ENCODE results near the gene PLA2G6. TPM values are rescaled to one million over a fixed set of nuclear protein-coding genes. Genes with fewer than 3 reads are reported as not detected.

Gene PLA2G6
- total and polyA plus RNA-seq, 2 of the 8 experiments (the other 6 are each of a cell fraction or from before 2014, with no cell fraction given): 13.2 to 21.0 TPM

DNA sequence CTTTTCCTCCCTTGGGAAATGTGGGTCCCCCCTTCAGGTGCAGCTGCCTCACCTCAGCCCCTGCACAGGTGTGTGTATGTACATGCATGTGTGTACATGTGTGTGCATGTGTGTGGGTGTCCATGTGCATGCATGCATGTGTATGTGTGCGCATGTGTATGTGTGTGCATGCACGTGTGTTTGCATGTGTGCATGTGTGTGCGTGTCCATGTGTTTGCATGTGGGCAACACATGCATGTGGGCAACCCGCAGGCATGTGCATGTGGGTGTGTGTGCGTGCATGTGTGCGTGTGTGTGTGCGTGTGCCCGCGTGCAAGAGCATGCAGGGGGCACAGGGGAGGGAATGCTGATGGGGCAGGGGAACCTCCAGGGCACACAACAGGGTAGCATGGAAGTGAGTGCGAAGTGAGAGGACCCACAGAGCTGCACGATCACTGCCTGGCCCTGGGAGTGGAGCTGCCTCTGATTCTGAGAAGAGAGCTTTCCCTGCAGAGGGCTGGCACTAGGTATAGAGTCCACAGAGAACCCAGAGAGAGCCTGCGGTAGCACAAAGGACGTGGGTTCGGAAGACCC lies 56.5 kb downstream of the PLA2G6 start:
- H3K79me2 ChIP-seq (ENCODE audit: control insufficient read depth in 1 of 2, insufficient read depth in 2 of 2, low read length in 2 of 2): no peaks in the 10 kb centered on the region
- H3K9me3 ChIP-seq (ENCODE audit: insufficient read depth in 2 of 2, low read depth in 1 of 2, low read length in 1 of 2): no peaks in the 10 kb centered on the region
- H3K14ac ChIP-seq (ENCODE audit: insufficient read length): no peak overlapping the region
- H2BK15ac ChIP-seq (ENCODE audit: low read length): no peak overlapping the region
- ChIA-PET POLR2A (ENCODE audit: partially characterized antibody) (no interaction called here), CTCF (ENCODE audit: partially characterized antibody) (interaction anchor here (0.7 to 8.4 kb wide), 13 partner anchors 9 to 83 kb away, joined by 3 to 93 read pairs (median 4); partner anchors contain the start of gene BAIAP2L2)
- H2BK120ac ChIP-seq (replicated peaks; ENCODE audit: low read depth, low read length): no peak overlapping the region
- no peak overlapping the region; the same call in 1 of the 2 replicates for H2AK5ac ChIP-seq (ENCODE audit: low read depth, low read length)
- H2BK12ac ChIP-seq (ENCODE audit: low read depth, low read length): no peak overlapping the region
- no peak for DNase-seq (ENCODE audit: low read depth in 1 of 2, low spot score in 2 of 2)
- peaks cover 0 to 3% (median 0%) of the 10 kb centered on the region in 4 experiments; a peak in 4 of 7 replicates for H3K4me1 ChIP-seq (replicated peaks in 1 of 4; ENCODE audit: control insufficient read depth in 3 of 4, insufficient read depth in 4 of 4, low read length in 3 of 4)
- H3K27me3 ChIP-seq (replicated peaks in 1 of 4; ENCODE audit: control insufficient read depth in 3 of 4, extremely low read depth in 1 of 4, insufficient read depth in 3 of 4, low read length in 3 of 4): no peaks in the 10 kb centered on the region
- H3K56ac ChIP-seq (replicated peaks; ENCODE audit: insufficient read length, low read depth, low read length): no peak overlapping the region
- H3K36me3 ChIP-seq (ENCODE audit: control insufficient read depth in 2 of 4, insufficient read depth in 4 of 4, low read length in 3 of 4): no peaks in the 10 kb centered on the region
- H3K23ac ChIP-seq (ENCODE audit: insufficient read length): no peak overlapping the region
- H3K4ac ChIP-seq (replicated peaks; ENCODE audit: insufficient read length, low read depth, low read length): no peak overlapping the region
- peak overlapping the region; percentile 35; the same call in 1 of the 2 replicates for H4K8ac ChIP-seq (ENCODE audit: extremely low read depth, insufficient read depth, low read length)
- no peak for FAIRE-seq
- H3K4me3 ChIP-seq (ENCODE audit: extremely low read depth in 1 of 4, insufficient read depth in 2 of 4, low read depth in 3 of 4, low read length in 4 of 4): no peak overlapping the region
- peaks cover 0 to 4% of the 10 kb centered on the region in 2 experiments for H4K20me1 ChIP-seq (replicated peaks in 1 of 2; ENCODE audit: control insufficient read depth in 1 of 2, insufficient read depth in 2 of 2, low read length in 2 of 2)
- no peak overlapping the region for H3K27ac ChIP-seq (ENCODE audit: low read depth, low read length)
- H3K79me1 ChIP-seq (ENCODE audit: low read depth, low read length): no peaks in the 10 kb centered on the region; the same call in 1 of the 2 replicates
- peak overlapping the region; percentile 52 for H4K91ac ChIP-seq (replicated peaks; ENCODE audit: insufficient read length, low read length)
- WGBS, 2 experiments (ENCODE audit: extremely low coverage in 1 of 2, insufficient coverage in 1 of 2, insufficient read length in 1 of 2, insufficient replicate concordance in 2 of 2, low coverage in 1 of 2, low lambda C conversion rate in 2 of 2, missing lambda C conversion rate in 1 of 2): 89% methylated on average over 14 of the region's 14 CpGs; no CpG with 5 or more reads in 1 of the 2 experiments
- no peak overlapping the region for H2BK20ac ChIP-seq (ENCODE audit: low read length)
- no peak overlapping the region for H3K9ac ChIP-seq (replicated peaks in 1 of 4; ENCODE audit: extremely low read depth in 1 of 4, low read depth in 3 of 4, low read length in 3 of 4)
- no peak overlapping the region for H3K4me2 ChIP-seq (ENCODE audit: insufficient read depth in 1 of 2, low read depth in 2 of 2, low read length in 2 of 2)
- H3K23me2 ChIP-seq (ENCODE audit: low read depth, low read length): no peaks in the 10 kb centered on the region
- H2AFZ ChIP-seq (ENCODE audit: low read length): no peak overlapping the region
- TF ChIP-seq YY1 (IDR thresholded peaks at IDR 0.05; ENCODE audit: low read depth, low read length) (no peak), CREB1 (IDR thresholded peaks at IDR 0.05) (no peak), EP300 (IDR thresholded peaks at IDR 0.05; ENCODE audit: borderline replicate concordance in 1 of 2, low read depth in 2 of 2, low read length in 2 of 2) (no peak), HDAC2 (IDR thresholded peaks at IDR 0.05; ENCODE audit: borderline replicate concordance in 1 of 2, low read depth in 2 of 2, low read length in 2 of 2) (no peak), KDM4A (IDR thresholded peaks at IDR 0.05; ENCODE audit: low read depth, low read length, severe bottlenecking) (no peak), SIX5 (IDR thresholded peaks at IDR 0.05; ENCODE audit: low read depth, low read length) (no peak)
- H3K18ac ChIP-seq (ENCODE audit: extremely low read depth, low read length): no peak overlapping the region
- no peak overlapping the region for H4K5ac ChIP-seq (ENCODE audit: insufficient read length, low read depth, low read length)
- H2BK5ac ChIP-seq (ENCODE audit: low read depth, low read length): 0 out of 2 replicates have a peak overlapping the region, but pooled peaks have one; percentile 4
